Activated CD8-positive, alpha-beta T cell treated with anti-CD3 and anti-CD28 coated beads, Interleukin-2, amount 10 ng/mL, durations not matched to agents 7 days and 5 days (primary cell): Measurements from ENCODE around the gene NELL2. TPM values are rescaled to one million over a fixed set of nuclear protein-coding genes. Genes with fewer than 3 reads are reported as not detected.

ENCODE experiments used
- ATAC-seq: fragments of 150-1000 bp; cut with Tn5 transposase; one replicate; pipeline ENCODE4 v1.10.0; 2021; ENCODE audit warnings: moderate library complexity
- CTCF ChIA-PET: fragments of 350-600 bp; sonication (Branson Sonifier 250); formaldehyde crosslinking; loops from one replicate; lab custom pipeline; 2021; ENCODE audit warnings: antibody characterized with exemption; lab: Charles Lee
- POLR2A ChIA-PET: fragments of 350-600 bp; sonication (Branson Sonifier 250); formaldehyde crosslinking; loops from one replicate; lab custom pipeline; 2021; ENCODE audit warnings: antibody characterized with exemption; lab: Charles Lee
- DNase-seq: peaks from one replicate; pipeline ENCODE4 v3.0.0-alpha.2; 2020
- H3K27ac Mint-ChIP-seq: one replicate; pipeline ENCODE4 v1.8.0; 2021; ENCODE audit warnings: mild to moderate bottlenecking, mixed read lengths
- H3K27me3 Mint-ChIP-seq: one replicate; pipeline ENCODE4 v1.8.0; 2021; ENCODE audit warnings: low read depth, mixed read lengths
- H3K36me3 Mint-ChIP-seq: one replicate; pipeline ENCODE4 v1.8.0; 2021; ENCODE audit warnings: low read depth, mixed read lengths
- H3K4me1 Mint-ChIP-seq: one replicate; pipeline ENCODE4 v1.8.0; 2021; ENCODE audit warnings: low read depth, mixed read lengths
- H3K4me3 Mint-ChIP-seq: one replicate; pipeline ENCODE4 v1.8.0; 2021; ENCODE audit warnings: mild to moderate bottlenecking, mixed read lengths
- H3K9me3 Mint-ChIP-seq: one replicate; pipeline ENCODE4 v1.8.0; 2022; ENCODE audit warnings: mixed read lengths; ENCODE audit not compliant: insufficient read depth
- total RNA-seq, 2 experiments: library from RNA; stranded (reverse); gene quantifications; one replicate each; pipeline ENCODE4 v1.2.3, GENCODE V29; 2021

Gene NELL2
- total RNA-seq, 2 experiments from 2014 or later: 43.8 to 47.4 TPM

- H3K27me3 Mint-ChIP-seq: peaks cover 2% of the 10 kb centered on the region
- H3K36me3 Mint-ChIP-seq: peaks cover 16% of the 10 kb centered on the region
- ChIA-PET CTCF (interaction anchor here (1.1 to 7.8 kb wide), 13 partner anchors 10 to 860 kb away, joined by 3 to 142 read pairs (median 12); no protein-coding TSS in a partner anchor), POLR2A (interaction anchor here (0.8 to 5.2 kb wide), 13 partner anchors 12 to 98 kb away, joined by 3 to 42 read pairs (median 5); no protein-coding TSS in a partner anchor)
- H3K4me1 Mint-ChIP-seq: peaks cover 39% of the 10 kb centered on the region
- H3K9me3 Mint-ChIP-seq: peaks cover 13% of the 10 kb centered on the region
- H3K27ac Mint-ChIP-seq: peak overlapping the region; percentile 86
- H3K4me3 Mint-ChIP-seq: peak overlapping the region; percentile 100
- peak; percentile 27 for ATAC-seq
- DNase-seq: peak; percentile 33
These were observed 630 bp downstream of the NELL2 start for GRCh38 chr12:44875417-44875953.

- peak overlapping the region; percentile 100 for H3K4me3 Mint-ChIP-seq
- peak overlapping the region; percentile 86 for H3K27ac Mint-ChIP-seq
- H3K9me3 Mint-ChIP-seq: peaks cover 15% of the 10 kb centered on the region
- peak; percentile 42 for DNase-seq
- ATAC-seq: peak; percentile 18
- peaks cover 2% of the 10 kb centered on the region for H3K27me3 Mint-ChIP-seq
- H3K36me3 Mint-ChIP-seq: peaks cover 21% of the 10 kb centered on the region
- H3K4me1 Mint-ChIP-seq: peaks cover 44% of the 10 kb centered on the region
- ChIA-PET POLR2A (interaction anchor here (0.8 to 5.2 kb wide), 10 partner anchors 11 to 98 kb away, joined by 3 to 42 read pairs (median 5); no protein-coding TSS in a partner anchor), CTCF (interaction anchor here (0.9 to 7.8 kb wide), 25 partner anchors 10 to 113 kb away, joined by 3 to 142 read pairs (median 6); no protein-coding TSS in a partner anchor)
These were observed 1.1 kb downstream of the NELL2 start for GRCh38 chr12:44874981-44875416.

GRCh38 chr12:44873898-44874297 lies 2.2 kb downstream of the NELL2 start:
- no peak for ATAC-seq
- ChIA-PET CTCF (interaction anchor here (0.7 to 7.8 kb wide), 28 partner anchors 11 to 854 kb away, joined by 3 to 142 read pairs (median 6); no protein-coding TSS in a partner anchor), POLR2A (interaction anchor here (5.2 kb wide), 1 partner anchor 26 kb away, joined by 42 read pairs; no protein-coding TSS in a partner anchor)
- H3K36me3 Mint-ChIP-seq: peaks cover 28% of the 10 kb centered on the region
- H3K4me1 Mint-ChIP-seq: peaks cover 55% of the 10 kb centered on the region
- peaks cover 2% of the 10 kb centered on the region for H3K27me3 Mint-ChIP-seq
- peak overlapping the region; percentile 100 for H3K4me3 Mint-ChIP-seq
- peak overlapping the region; percentile 18 for H3K27ac Mint-ChIP-seq
- H3K9me3 Mint-ChIP-seq: peaks cover 9% of the 10 kb centered on the region
- no peak for DNase-seq

GRCh38 chr12:44869503-44869902 lies 6.6 kb downstream of the NELL2 start:
- CTCF ChIA-PET: interaction anchor here (0.8 to 3.0 kb wide), 3 partner anchors 41 to 94 kb away, joined by 4 to 18 read pairs (median 4); no protein-coding TSS in a partner anchor
- Mint-ChIP-seq H3K36me3 (peaks cover 54% of the 10 kb centered on the region), H3K4me1 (peaks cover 63% of the 10 kb centered on the region), H3K9me3 (peaks cover 27% of the 10 kb centered on the region), H3K27ac (peak overlapping the region; percentile 10), H3K4me3 (no peak overlapping the region), H3K27me3 (no peaks in the 10 kb centered on the region)
- no peak for ATAC-seq
- POLR2A ChIA-PET: no interaction called here
- no peak for DNase-seq

- ATAC-seq (peak; percentile 54), DNase-seq (no peak)
- Mint-ChIP-seq H3K27ac (peak overlapping the region; percentile 11), H3K9me3 (peaks cover 23% of the 10 kb centered on the region), H3K4me1 (peaks cover 47% of the 10 kb centered on the region), H3K27me3 (no peaks in the 10 kb centered on the region), H3K36me3 (peaks cover 61% of the 10 kb centered on the region), H3K4me3 (no peak overlapping the region)
- ChIA-PET POLR2A (interaction anchor here (1.4 kb wide), 1 partner anchor 11 kb away, joined by 4 read pairs; no protein-coding TSS in a partner anchor), CTCF (interaction anchor here (1.1 to 3.0 kb wide), 4 partner anchors 10 to 51 kb away, joined by 3 to 19 read pairs (median 6); partner anchors contain the start of gene NELL2)
These were observed 12.2 kb downstream of the NELL2 start for GRCh38 chr12:44863867-44864266.

GRCh38 chr12:44859998-44860689 lies 16.0 kb downstream of the NELL2 start:
- no peak overlapping the region for H3K27ac Mint-ChIP-seq
- ChIA-PET POLR2A (no interaction called here), CTCF (interaction anchor here (0.7 to 2.6 kb wide), 4 partner anchors 8 to 48 kb away, joined by 3 to 14 read pairs (median 4); partner anchors contain the start of gene NELL2)
- DNase-seq (no peak), ATAC-seq (no peak)
- H3K36me3 Mint-ChIP-seq: peaks cover 54% of the 10 kb centered on the region
- H3K4me1 Mint-ChIP-seq: peaks cover 62% of the 10 kb centered on the region
- H3K9me3 Mint-ChIP-seq: peaks cover 5% of the 10 kb centered on the region
- no peaks in the 10 kb centered on the region for H3K27me3 Mint-ChIP-seq
- no peak overlapping the region for H3K4me3 Mint-ChIP-seq

- Mint-ChIP-seq H3K36me3 (peaks cover 46% of the 10 kb centered on the region), H3K4me3 (no peak overlapping the region), H3K27ac (no peak overlapping the region), H3K9me3 (peaks cover 4% of the 10 kb centered on the region), H3K27me3 (no peaks in the 10 kb centered on the region), H3K4me1 (peaks cover 65% of the 10 kb centered on the region)
- no peak for DNase-seq
- ATAC-seq: no peak
- ChIA-PET CTCF (interaction anchor here (1.1 to 2.6 kb wide), 3 partner anchors 10 to 43 kb away, joined by 4 to 11 read pairs (median 8); no protein-coding TSS in a partner anchor), POLR2A (interaction anchor here (2.3 kb wide), 1 partner anchor 10 kb away, joined by 9 read pairs; no protein-coding TSS in a partner anchor)
These were observed 17.8 kb downstream of the NELL2 start for GRCh38 chr12:44858226-44858855.

- ChIA-PET CTCF (interaction anchor here (0.9 to 2.0 kb wide), 5 partner anchors 8 to 40 kb away, joined by 3 to 9 read pairs (median 5); partner anchors contain the start of gene NELL2), POLR2A (interaction anchor here (1.4 kb wide), 1 partner anchor 40 kb away, joined by 3 read pairs; no protein-coding TSS in a partner anchor)
These were observed 23.6 kb downstream of the NELL2 start for GRCh38 chr12:44852483-44852882.

GRCh38 chr12:44851586-44851985 lies 24.5 kb downstream of the NELL2 start:
- ATAC-seq (no peak), DNase-seq (no peak)
- peak overlapping the region; percentile 5 for H3K27ac Mint-ChIP-seq
- no peak overlapping the region for H3K4me3 Mint-ChIP-seq
- no peaks in the 10 kb centered on the region for H3K27me3 Mint-ChIP-seq
- CTCF ChIA-PET: interaction anchor here (1.3 to 2.0 kb wide), 4 partner anchors 9 to 25 kb away, joined by 3 to 9 read pairs (median 6); partner anchors contain the start of gene NELL2
- peaks cover 84% of the 10 kb centered on the region for H3K4me1 Mint-ChIP-seq
- peaks cover under 1% of the 10 kb centered on the region for H3K9me3 Mint-ChIP-seq
- H3K36me3 Mint-ChIP-seq: peaks cover 17% of the 10 kb centered on the region
- POLR2A ChIA-PET: interaction anchor here (0.6 to 1.4 kb wide), 2 partner anchors 11 to 39 kb away, joined by 3 to 4 read pairs; no protein-coding TSS in a partner anchor

More at GRCh38 chr12:44852483-44852882, 23.6 kb downstream of the NELL2 start:
- peak overlapping the region; percentile 65 for H3K27ac Mint-ChIP-seq
- H3K4me1 Mint-ChIP-seq: peaks cover 84% of the 10 kb centered on the region
- no peaks in the 10 kb centered on the region for H3K9me3 Mint-ChIP-seq
- DNase-seq (no peak), ATAC-seq (no peak)
- H3K27me3 Mint-ChIP-seq: no peaks in the 10 kb centered on the region
- H3K4me3 Mint-ChIP-seq: peak overlapping the region; percentile 26
- H3K36me3 Mint-ChIP-seq: peaks cover 19% of the 10 kb centered on the region

GRCh38 chr12:44848703-44849085 lies 27.4 kb downstream of the NELL2 start:
- DNase-seq: no peak
- Mint-ChIP-seq H3K27me3 (no peaks in the 10 kb centered on the region), H3K9me3 (peaks cover 3% of the 10 kb centered on the region), H3K4me1 (peaks cover 88% of the 10 kb centered on the region), H3K4me3 (peak overlapping the region; percentile 61), H3K27ac (peak overlapping the region; percentile 96), H3K36me3 (peaks cover 19% of the 10 kb centered on the region)
- ChIA-PET POLR2A (interaction anchor here (1.0 to 3.9 kb wide), 9 partner anchors 9 to 26 kb away, joined by 3 to 42 read pairs (median 6); partner anchors contain the start of gene NELL2), CTCF (interaction anchor here (1.3 to 10.2 kb wide), 7 partner anchors 9 to 37 kb away, joined by 3 to 94 read pairs (median 8); partner anchors contain the start of gene NELL2)
- peak; percentile 10 for ATAC-seq
